AG04450 (cell line): ENCODE measurements around the gene STAB2. TPM values are rescaled to one million over a fixed set of nuclear protein-coding genes. Genes with fewer than 3 reads are reported as not detected.

Source experiments
- CTCF ChIA-PET: fragments of 300-600, 350-600 bp; formaldehyde crosslinking; extraction: SDS; loops from one replicate; lab custom pipeline; 2022; ENCODE audit warnings: antibody characterized with exemption, inconsistent platforms; lab: Charles Lee
- POLR2A ChIA-PET: fragments of 350-600 bp; formaldehyde crosslinking; extraction: SDS; loops from one replicate; lab custom pipeline; 2021; ENCODE audit warnings: antibody characterized with exemption, inconsistent platforms; lab: Yijun Ruan, JAX
- DNase-seq: peaks from one replicate; pipeline ENCODE4 v3.0.0-alpha.2; 2011; ENCODE audit warnings: low read depth, low spot score
- H3K27ac ChIP-seq: one replicate; pipeline ENCODE4 v1.5.1; 2012; ENCODE audit warnings: low read depth, low read length, control low read depth
- H3K27me3 ChIP-seq: one replicate; pipeline ENCODE4 v1.6.0; 2012; ENCODE audit warnings: low read length; ENCODE audit not compliant: control insufficient read depth, insufficient read depth
- H3K4me3 ChIP-seq: 2 replicates; pipeline ENCODE4 v1.5.1; 2011; ENCODE audit warnings: mild to moderate bottlenecking, low read depth, low read length, control low read depth
- H3K9me3 ChIP-seq: 2 replicates; pipeline ENCODE4 v1.5.1; 2012; ENCODE audit warnings: low read length; ENCODE audit not compliant: control insufficient read depth, insufficient read depth
- polyA plus RNA-seq: library from polyadenylated mRNA; depleted of rRNA; stranded (reverse); fragments of >200 nt; gene quantifications from 2 replicates; pipeline ENCODE4 v1.2.3, GENCODE V29; 2011
- TF ChIP-seq, protein P1 (sequence below): IDR thresholded peaks from 2 replicates; pipeline ENCODE4 v1.5.1; 2011; ENCODE audit warnings: low read depth, low read length, control low read depth, inconsistent platforms

Gene STAB2
- polyA plus RNA-seq, 1 experiment = not detected

DNA sequence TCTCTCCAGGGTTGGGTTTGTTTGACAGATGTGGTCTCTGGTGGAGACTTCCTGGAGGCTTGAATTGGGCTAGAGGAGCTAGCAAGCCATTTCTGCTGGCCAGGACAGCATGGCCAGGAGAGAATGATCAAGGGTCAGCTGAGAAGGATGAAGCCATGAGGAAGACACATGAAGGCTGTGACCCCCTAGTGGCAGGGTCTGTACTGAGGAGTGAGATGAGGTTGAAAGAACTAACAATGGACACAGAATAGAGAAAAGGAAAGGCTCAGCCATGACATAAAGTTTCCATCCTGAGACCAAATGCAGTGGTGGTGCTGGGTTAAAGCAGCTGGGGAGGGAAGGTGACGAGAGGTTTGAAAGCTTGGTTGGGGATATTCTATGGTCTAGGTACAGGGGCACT, 164.1 kb downstream of the STAB2 start:
- Histone ChIP-seq H3K27ac (no peak overlapping the region), H3K4me3 (no peak overlapping the region), H3K27me3 (no peaks in the 10 kb centered on the region), H3K9me3 (no peaks in the 10 kb centered on the region)
- ChIA-PET CTCF (interaction anchor here (0.8 kb wide), 1 partner anchor 20 kb away, joined by 5 read pairs; no protein-coding TSS in a partner anchor), POLR2A (no interaction called here)
- TF ChIP-seq, protein P1, sequence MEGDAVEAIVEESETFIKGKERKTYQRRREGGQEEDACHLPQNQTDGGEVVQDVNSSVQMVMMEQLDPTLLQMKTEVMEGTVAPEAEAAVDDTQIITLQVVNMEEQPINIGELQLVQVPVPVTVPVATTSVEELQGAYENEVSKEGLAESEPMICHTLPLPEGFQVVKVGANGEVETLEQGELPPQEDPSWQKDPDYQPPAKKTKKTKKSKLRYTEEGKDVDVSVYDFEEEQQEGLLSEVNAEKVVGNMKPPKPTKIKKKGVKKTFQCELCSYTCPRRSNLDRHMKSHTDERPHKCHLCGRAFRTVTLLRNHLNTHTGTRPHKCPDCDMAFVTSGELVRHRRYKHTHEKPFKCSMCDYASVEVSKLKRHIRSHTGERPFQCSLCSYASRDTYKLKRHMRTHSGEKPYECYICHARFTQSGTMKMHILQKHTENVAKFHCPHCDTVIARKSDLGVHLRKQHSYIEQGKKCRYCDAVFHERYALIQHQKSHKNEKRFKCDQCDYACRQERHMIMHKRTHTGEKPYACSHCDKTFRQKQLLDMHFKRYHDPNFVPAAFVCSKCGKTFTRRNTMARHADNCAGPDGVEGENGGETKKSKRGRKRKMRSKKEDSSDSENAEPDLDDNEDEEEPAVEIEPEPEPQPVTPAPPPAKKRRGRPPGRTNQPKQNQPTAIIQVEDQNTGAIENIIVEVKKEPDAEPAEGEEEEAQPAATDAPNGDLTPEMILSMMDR = no peak
- no peak for DNase-seq

- TF ChIP-seq, protein P1 = no peak
- no peak overlapping the region for H3K27ac ChIP-seq
- H3K9me3 ChIP-seq = no peaks in the 10 kb centered on the region
- POLR2A ChIA-PET = no interaction called here
- CTCF ChIA-PET = interaction anchor here (0.8 kb wide), 1 partner anchor 20 kb away, joined by 5 read pairs; no protein-coding TSS in a partner anchor
- H3K27me3 ChIP-seq = no peaks in the 10 kb centered on the region
- no peak overlapping the region for H3K4me3 ChIP-seq
- no peak for DNase-seq
Measured at GRCh38 chr12:103751600-103751999, 164.5 kb downstream of the STAB2 start.

DNA sequence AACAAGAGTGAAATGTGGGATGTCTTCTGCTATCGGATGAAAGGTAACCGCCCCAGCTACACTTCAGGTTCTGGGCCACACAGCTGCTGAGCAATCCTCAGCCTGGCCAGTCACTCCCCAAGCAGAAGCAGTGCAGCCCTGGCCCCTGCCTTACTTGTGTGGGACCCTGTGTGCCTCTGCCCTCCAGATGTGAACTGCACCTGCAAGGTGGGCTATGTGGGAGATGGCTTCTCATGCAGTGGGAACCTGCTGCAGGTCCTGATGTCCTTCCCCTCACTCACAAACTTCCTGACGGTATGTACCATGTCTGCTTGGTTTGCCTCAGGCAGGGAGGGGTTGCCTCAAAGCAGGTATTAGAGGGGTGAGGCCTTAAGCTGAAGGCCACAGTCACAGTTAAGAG, 168.4 kb downstream of the STAB2 start:
- Histone ChIP-seq H3K27me3 (no peaks in the 10 kb centered on the region), H3K27ac (no peak overlapping the region), H3K9me3 (no peaks in the 10 kb centered on the region), H3K4me3 (no peak overlapping the region)
- TF ChIP-seq, protein P1 = no peak
- CTCF ChIA-PET = no interaction called here
- POLR2A ChIA-PET = no interaction called here
- no peak for DNase-seq

- TF ChIP-seq, protein P1 = no peak
- no peak for DNase-seq
- Histone ChIP-seq H3K4me3 (no peak overlapping the region), H3K27me3 (no peaks in the 10 kb centered on the region), H3K27ac (no peak overlapping the region), H3K9me3 (no peaks in the 10 kb centered on the region)
- CTCF ChIA-PET = no interaction called here
- POLR2A ChIA-PET = no interaction called here
Measured at GRCh38 chr12:103756443-103756842, 169.4 kb downstream of the STAB2 start.

- H3K9me3 ChIP-seq = no peaks in the 10 kb centered on the region
- H3K27ac ChIP-seq = no peak overlapping the region
- TF ChIP-seq, protein P1 = no peak
- POLR2A ChIA-PET = no interaction called here
- DNase-seq = no peak
- H3K27me3 ChIP-seq = no peaks in the 10 kb centered on the region
- CTCF ChIA-PET = no interaction called here
- H3K4me3 ChIP-seq = no peak overlapping the region
Measured at GRCh38 chr12:103757248-103757647, 170.2 kb downstream of the STAB2 start.
